Bronchial epithelial cell (primary cell): Measurements from ENCODE around the gene RPS13. TPM values are rescaled to one million over a fixed set of nuclear protein-coding genes. Genes with fewer than 3 reads are reported as not detected.
"Not testable (repeated sequence)": the region's sequence is repeated elsewhere in the genome, so short reads cannot be mapped to it uniquely, and the experiment has no call there.

Experiments used
- DNase-seq: peaks from one replicate; pipeline ENCODE4 v3.0.0-alpha.2; 2010; ENCODE audit warnings: low read depth
- FAIRE-seq: peaks from 2 replicates; lab custom pipeline; 2011; peaks lifted over from hg19 to GRCh38; lab: Jason Lieb, UNC
- H3K27me3 ChIP-seq: 2 replicates; pipeline ENCODE4 v1.5.1; 2011; ENCODE audit warnings: low read length; ENCODE audit not compliant: control insufficient read depth, insufficient read depth
- H3K36me3 ChIP-seq: 2 replicates; pipeline ENCODE4 v1.5.1; 2011; ENCODE audit warnings: low read length; ENCODE audit not compliant: control insufficient read depth, insufficient read depth
- H3K4me3 ChIP-seq: 2 replicates; pipeline ENCODE4 v1.5.1; 2011; ENCODE audit warnings: mild to moderate bottlenecking, low read depth, low read length, control low read depth
- CTCF ChIP-seq: IDR thresholded peaks from 2 replicates; pipeline ENCODE4 v1.5.1; 2011; ENCODE audit warnings: mild to moderate bottlenecking, moderate library complexity, low read length, control low read depth, inconsistent platforms; ENCODE audit not compliant: insufficient read depth, severe bottlenecking
- total RNA-seq: library from RNA; depleted of rRNA; stranded (reverse); fragments of >200 nt; gene quantifications from 2 replicates; pipeline ENCODE4 v1.2.1, GENCODE V29; 2014

RPS13 gene
- 1,001 and 1,111 TPM in 2 replicates for total RNA-seq

GRCh38 chr11:17077520-17078401 lies at the start of gene RPS13:
Gene RPS13, minus strand, starts transcription at chr11:17077667. Its CDS starts 26 bp downstream, at chr11:17077641.
- no peaks in the 10 kb centered on the region for H3K27me3 ChIP-seq
- TF ChIP-seq CTCF: no peak
- peak within 1 kb of the TSS; percentile 81 for H3K4me3 ChIP-seq
- peaks cover 14% of the 10 kb centered on the region for H3K36me3 ChIP-seq
- DNase-seq: peak; percentile 99
- peak; percentile 92 for FAIRE-seq

GRCh38 chr11:17121981-17122380 lies 44.5 kb upstream of the RPS13 start:
- DNase-seq: no peak
- Histone ChIP-seq H3K27me3 (no peaks in the 10 kb centered on the region), H3K36me3 (peaks cover 2% of the 10 kb centered on the region), H3K4me3 (no peak overlapping the region)
- no peak for FAIRE-seq
- TF ChIP-seq CTCF: no peak

GRCh38 chr11:17117262-17117661 lies 39.8 kb upstream of the RPS13 start:
- DNase-seq (peak; percentile 5), FAIRE-seq (no peak)
- no peak for TF ChIP-seq CTCF
- Histone ChIP-seq H3K36me3 (peaks cover 4% of the 10 kb centered on the region), H3K4me3 (no peak overlapping the region), H3K27me3 (no peaks in the 10 kb centered on the region)

- Histone ChIP-seq H3K27me3 (no peaks in the 10 kb centered on the region), H3K4me3 (no peak overlapping the region), H3K36me3 (peaks cover 4% of the 10 kb centered on the region)
- TF ChIP-seq CTCF: no peak
- no peak for DNase-seq
- FAIRE-seq: no peak
These were observed 38.6 kb upstream of the RPS13 start for GRCh38 chr11:17116117-17116516.

GRCh38 chr11:17107745-17108144 lies 30.3 kb upstream of the RPS13 start:
- H3K27me3 ChIP-seq, H3K4me3 ChIP-seq, FAIRE-seq, H3K36me3 ChIP-seq, DNase-seq: not testable (repeated sequence)
- TF ChIP-seq CTCF: peak; percentile 34

- not testable (repeated sequence) for H3K36me3 ChIP-seq, FAIRE-seq, H3K27me3 ChIP-seq, DNase-seq, H3K4me3 ChIP-seq
These were observed 28.1 kb upstream of the RPS13 start for GRCh38 chr11:17105404-17106040.
